ENCODE results near the gene SETDB1.

The SETDB1 gene

DNA sequence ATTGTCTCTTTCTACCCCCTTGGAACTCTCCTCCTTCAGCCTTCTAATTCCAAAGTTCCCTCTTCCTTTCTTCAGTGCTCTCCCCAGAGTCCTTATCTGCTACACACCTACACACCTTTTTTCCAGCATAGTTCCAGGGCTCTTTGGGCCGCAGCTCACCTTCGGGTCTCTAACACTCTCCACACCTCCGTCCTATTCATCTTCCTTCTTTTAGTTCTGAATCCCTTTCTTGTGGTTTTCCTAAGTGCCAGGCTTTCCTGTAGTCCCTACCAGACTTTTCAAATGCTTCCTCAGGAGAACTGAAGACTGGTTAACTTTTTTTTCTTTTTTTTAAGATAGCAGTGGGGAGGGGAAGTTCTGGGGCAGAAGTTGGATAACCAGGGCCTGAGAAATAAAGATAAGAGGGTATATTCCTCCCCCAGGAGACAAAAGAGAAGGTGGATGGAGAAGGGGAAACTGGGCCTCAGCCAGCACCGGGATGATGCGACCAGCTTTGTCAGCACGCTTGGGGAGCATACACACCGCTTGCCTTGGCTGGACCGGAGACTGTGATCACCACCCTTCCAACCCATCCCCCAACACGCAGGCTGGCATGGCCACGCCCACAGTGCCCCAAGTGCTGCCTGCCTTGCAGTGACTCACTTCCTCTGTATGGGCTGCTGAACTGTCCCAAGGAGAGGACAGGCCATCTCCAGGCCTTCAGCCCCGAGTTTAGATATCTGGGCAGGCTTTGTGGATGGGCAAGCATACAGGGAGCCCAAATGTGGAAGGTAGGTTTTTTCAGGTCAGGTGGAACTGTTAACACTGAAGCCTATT is 50.9 kb downstream of the SETDB1 start:
- peak; percentile 84 for DNase-seq

DNA sequence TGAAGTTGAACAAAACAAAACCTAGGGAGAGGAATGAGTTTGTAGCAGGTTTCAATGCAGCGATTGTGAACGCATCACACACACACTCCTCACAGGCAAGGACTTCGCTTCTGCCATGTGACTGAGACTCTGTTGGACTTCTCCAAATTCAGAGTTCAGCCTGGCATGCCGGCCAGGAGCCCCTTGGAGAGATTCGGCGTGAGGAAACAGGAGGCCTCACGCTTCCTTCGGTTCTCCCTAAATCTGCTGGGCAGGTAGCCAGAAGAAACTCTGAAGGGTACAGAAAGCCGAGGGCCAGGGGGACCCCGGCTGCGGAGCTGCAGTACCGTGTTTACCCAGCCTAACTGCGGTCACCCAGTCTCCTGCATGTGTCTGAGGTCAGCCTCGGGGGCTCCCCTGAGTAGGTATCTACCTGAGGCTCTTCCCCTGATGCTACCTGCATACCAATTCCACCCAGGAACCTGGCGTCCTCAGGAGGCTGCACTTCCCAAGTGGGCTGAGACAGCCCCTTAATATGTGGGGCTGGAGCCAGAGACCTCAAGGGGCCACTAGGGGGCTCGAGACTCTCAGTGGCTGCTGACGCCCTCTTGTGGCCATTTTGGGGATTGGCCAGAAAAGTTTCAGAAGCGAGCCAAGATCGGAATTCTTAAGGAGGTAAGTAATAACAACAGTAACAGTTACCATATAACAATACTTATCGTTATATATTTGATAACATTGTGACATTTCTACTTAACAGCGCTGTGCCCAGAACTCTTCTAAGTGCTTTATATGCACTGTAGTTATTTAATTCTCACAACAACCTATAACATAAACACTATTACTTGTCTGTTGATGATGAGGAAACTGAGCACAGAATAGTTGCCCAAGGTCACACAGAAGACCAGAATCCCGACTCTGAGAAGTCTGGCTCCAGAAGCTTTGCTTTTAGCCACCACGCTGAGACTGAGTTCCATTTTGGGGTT is 53.2 kb downstream of the SETDB1 start:
- peak; percentile 91 for DNase-seq

GRCh38 chr1:150981177-150981804 is 55.1 kb downstream of the SETDB1 start:
- no peak for DNase-seq

DNA sequence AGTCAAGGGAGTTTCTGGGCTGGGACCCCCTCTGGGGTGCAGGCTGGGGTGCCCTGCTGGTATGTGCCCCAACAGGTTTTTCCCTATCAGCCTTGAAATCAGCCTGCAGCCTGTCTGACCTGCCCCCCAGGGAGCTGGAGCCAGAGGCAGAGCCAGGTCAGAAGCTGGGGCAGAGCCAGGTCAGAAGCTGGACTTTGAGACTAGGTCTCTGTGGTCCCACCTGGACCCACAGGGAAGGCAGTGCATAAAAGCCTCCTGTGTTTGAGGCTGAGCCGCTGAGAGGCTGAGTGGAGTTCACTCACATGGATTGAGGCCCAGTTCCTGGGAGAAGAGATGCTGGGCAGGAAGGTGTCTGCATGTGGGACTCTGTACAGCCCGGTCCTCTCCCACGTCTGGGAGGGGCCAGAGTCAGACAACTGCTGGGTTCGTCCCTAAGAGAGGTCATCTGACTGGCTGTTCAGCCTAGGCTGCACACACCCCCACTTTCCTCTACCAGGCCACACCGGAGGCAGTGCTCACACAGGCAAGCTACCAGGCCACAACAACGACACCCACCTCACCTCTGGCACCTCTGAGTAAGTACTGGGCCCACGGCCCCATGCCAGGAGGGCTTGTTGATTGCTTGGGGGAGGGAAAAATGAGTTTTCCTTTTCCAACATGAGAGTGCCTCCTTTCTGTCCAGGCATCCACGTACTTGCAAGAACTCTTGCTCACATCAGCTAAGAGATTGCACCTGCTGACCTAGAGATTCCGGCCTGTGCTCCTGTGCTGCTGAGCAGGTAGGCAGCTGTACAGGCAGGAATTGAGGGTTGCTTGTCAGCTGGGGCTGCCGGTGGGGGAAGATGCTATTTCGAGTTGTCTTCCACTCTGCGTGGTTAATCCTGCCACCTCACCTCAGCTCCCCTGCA is 55.9 kb downstream of the SETDB1 start, which contains the start of gene ANXA9:
TSS of gene ANXA9 (plus strand) at position 488 of the 908 bp plus-strand sequence. CDS start 814 bp downstream, outside the sequence.
- no peak for DNase-seq

DNA sequence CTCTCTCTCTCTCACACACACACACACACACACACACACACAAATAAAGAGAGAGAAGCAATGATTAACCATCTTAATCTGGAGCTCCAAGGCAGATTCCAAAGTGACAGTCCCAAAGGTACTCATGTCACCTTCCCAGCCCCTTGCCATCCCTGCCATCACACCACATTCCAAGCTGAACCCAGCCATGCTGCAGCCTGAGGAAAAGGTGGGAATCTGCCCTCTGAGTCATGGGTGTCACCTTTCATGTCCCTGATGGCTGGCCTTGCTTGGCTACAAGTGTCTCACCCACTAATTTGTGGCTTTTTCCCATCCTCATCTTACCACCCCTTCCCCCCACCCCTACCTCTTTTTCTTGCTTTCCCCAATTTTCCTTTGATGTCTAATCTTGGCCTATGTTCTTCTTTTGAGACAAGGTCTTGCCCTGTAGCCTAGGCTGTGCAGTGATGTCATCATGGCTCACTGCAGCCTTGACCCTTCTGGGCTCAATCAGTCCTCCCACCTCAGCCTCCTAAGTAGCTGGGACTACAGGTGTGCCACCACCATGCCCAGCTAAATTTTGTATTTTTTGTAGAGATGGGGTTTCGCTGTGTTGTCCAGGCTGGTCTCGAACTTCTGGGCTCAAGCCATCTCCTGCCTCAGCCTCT is 59.1 kb downstream of the SETDB1 start:
- no peak for DNase-seq

DNA sequence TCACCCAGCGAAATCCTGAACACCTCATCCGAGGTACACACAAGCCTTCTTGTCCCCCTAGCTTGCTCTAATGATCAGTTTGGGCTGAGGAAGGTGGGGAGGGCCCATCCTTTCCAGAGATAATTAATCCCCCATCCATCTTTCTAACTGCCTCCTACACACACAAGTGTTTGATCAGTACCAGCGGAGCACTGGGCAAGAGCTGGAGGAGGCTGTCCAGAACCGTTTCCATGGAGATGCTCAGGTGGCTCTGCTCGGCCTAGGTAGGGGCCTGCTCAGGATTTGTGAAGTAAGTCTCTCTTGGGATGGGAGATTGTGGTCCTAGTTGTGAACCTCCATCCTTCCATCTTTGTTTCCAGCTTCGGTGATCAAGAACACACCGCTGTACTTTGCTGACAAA is 61.8 kb downstream of the SETDB1 start:
- DNase-seq = no peak

- DNase-seq = no peak
Observed at GRCh38 chr1:150992626-150993025, 66.5 kb downstream of the SETDB1 start.

- DNase-seq = no peak
Observed at GRCh38 chr1:150994248-150994647, 68.1 kb downstream of the SETDB1 start.

DNA sequence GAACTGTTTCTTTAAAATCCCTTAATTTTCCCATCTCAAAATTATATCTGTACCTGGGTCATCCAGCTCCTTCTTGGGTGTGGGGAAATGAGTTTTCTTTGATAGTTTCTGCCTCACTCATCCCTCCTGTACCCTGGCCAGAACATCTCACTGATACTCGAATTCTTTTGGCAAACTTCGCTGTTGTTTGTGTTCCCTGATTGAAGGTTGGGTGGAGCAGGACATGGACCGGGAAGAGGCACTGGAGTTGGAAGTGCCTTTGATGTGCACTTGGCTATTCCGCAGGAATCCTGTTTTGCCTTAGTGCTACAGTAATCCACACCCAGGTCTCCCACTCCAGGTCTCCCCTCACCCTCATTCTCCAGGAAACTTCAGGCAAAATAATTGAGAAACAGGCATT is 69.3 kb downstream of the SETDB1 start:
- no peak for DNase-seq

GRCh38 chr1:150995896-150996295 is 69.7 kb downstream of the SETDB1 start:
- peak; percentile 32 for DNase-seq

DNA sequence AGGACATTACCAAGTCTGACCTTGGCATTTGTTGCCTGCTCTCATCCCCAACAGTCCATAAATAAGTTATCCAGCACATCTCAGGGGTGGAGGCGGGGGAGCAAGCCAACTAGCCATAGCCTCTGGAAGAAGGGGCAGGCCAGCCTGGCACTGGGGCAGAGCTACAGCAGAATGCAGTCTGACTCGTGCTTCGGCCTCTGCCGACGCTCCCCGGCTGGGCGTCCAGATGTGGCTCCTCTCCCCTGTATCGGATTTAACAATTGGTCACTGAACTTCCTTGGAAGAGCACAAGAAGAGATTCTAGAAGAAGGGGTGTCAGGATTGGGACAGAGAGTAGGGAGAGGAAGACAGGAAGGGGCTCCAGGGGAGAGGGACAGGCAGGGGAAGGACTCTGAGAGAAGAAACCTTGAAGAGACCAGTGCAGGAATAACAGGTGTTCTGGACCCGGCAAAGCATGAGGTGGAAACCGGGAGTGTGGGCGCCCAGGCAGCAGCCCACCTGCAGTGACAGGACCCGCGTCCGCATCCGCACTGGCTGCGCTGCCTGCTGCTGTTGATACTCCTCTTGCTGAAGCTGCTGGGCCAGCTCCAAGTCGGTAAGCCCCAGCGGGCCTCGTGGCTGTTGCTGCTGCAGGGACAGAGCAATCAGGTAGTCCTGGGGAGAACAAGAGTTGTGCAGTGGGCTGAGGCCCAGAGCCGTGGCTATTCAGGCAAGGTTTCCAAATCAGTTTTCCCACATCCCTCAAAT is 71.1 kb downstream of the SETDB1 start:
- DNase-seq = no peak

DNA sequence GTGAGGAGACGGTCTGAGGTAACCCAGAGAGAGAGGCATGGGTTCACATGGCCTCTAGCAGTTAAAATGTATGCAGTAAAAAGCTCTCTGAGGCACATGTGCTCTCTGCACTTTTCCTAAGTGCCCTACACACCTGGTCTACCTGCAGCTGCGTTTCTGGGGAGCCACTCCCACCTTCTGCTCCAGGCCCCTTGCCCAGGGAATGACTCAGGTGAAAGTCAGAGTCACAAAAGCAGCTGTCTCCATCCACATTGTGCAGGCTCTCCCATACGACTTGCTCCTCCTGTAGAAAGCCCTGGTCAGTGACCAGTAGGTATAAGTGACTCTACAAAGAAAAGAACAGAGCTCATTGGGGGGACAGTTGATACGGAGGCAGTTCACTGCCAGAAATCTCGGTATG is 71.8 kb downstream of the SETDB1 start:
- DNase-seq = no peak

GRCh38 chr1:150999051-150999674 is 73.0 kb downstream of the SETDB1 start:
- DNase-seq = peak; percentile 39

- no peak for DNase-seq
Observed at GRCh38 chr1:150999926-151000325, 73.8 kb downstream of the SETDB1 start.

GRCh38 chr1:151000408-151000807 is 74.2 kb downstream of the SETDB1 start:
- no peak for DNase-seq

DNA sequence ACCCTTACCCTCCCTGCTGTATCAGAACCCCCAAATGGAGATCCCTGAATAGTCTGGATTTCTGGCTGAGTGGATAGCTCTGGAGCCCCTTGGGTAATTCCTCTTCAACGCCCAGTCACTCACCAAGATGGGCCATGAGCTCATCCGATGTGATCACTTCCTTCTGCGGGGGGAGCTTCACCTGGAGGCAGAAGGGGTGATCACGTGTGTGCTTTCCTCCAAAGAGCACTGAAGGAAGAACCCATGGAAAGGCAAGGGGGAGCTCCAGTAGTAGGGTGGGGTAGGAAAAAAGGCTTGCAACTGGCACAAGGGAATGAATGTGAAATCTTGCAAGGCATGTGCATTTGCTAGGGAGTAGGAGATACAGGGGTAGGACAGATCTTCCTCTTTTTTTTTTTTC is 75.4 kb downstream of the SETDB1 start:
- no peak for DNase-seq

DNA sequence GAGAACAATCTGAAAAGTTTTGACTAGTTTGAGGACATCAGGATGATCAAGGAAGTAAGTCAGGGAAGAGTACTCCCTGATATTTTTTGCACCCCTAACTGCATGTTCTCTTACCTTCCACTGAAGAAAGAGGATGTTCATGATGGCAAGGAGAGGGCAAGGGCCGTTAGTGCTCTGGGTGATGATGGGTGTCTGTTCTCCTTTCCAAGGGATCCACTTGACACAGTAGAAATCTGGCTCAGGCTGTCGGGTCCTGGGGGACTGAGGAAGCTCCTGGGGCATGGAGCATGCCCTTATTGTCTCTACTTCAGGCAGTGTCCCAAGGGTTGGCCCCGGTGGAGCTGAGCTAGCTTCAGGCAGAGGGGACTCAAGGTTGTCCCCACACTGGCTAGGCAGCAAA is 75.9 kb downstream of the SETDB1 start:
- no peak for DNase-seq

- DNase-seq = no peak
Observed at GRCh38 chr1:151002611-151003010, 76.4 kb downstream of the SETDB1 start.

GRCh38 chr1:151003180-151003579 is 77.0 kb downstream of the SETDB1 start:
- DNase-seq = no peak

GRCh38 chr1:151005729-151006319 is 79.7 kb downstream of the SETDB1 start:
- DNase-seq = no peak
